GM19240 (cell line): ENCODE measurements around the gene FBXO24.

Experiments used
- DNase-seq: peaks from one replicate; pipeline ENCODE4 v3.0.0; 2011; ENCODE audit warnings: low spot score; ENCODE audit not compliant: insufficient read length

FBXO24 gene

GRCh38 chr7:100590077-100590737 lies 4.1 kb downstream of the FBXO24 start:
- DNase-seq = no peak

GRCh38 chr7:100591596-100591995 lies 5.5 kb downstream of the FBXO24 start:
- no peak for DNase-seq

- DNase-seq = no peak
These were observed 9.1 kb downstream of the FBXO24 start for GRCh38 chr7:100595188-100595587.

- DNase-seq = no peak
These were observed 12.3 kb downstream of the FBXO24 start for GRCh38 chr7:100598425-100598824.

GRCh38 chr7:100599911-100600729 lies 14.0 kb downstream of the FBXO24 start:
- DNase-seq = no peak

- no peak for DNase-seq
These were observed 14.6 kb downstream of the FBXO24 start for GRCh38 chr7:100600730-100601038.

GRCh38 chr7:100602889-100603725 lies 17.0 kb downstream of the FBXO24 start:
- DNase-seq = no peak

GRCh38 chr7:100603726-100604027 lies 17.5 kb downstream of the FBXO24 start:
- DNase-seq = no peak

GRCh38 chr7:100604028-100604975 lies 18.2 kb downstream of the FBXO24 start:
- DNase-seq = peak; percentile 72

GRCh38 chr7:100604976-100605911 lies 19.1 kb downstream of the FBXO24 start:
- no peak for DNase-seq

- no peak for DNase-seq
These were observed 20.2 kb downstream of the FBXO24 start for GRCh38 chr7:100606313-100606712.

GRCh38 chr7:100607111-100607510 lies 21.0 kb downstream of the FBXO24 start:
- DNase-seq = no peak

- DNase-seq = no peak
These were observed 23.8 kb downstream of the FBXO24 start for GRCh38 chr7:100609958-100610357.

GRCh38 chr7:100611983-100612729 lies 26.0 kb downstream of the FBXO24 start, which contains the start of gene MOSPD3:
Gene MOSPD3, plus strand, starts transcription at chr7:100612540. Its CDS starts 252 bp downstream, at chr7:100612792.
- peak; percentile 99 for DNase-seq

- no peak for DNase-seq
These were observed 26.7 kb downstream of the FBXO24 start for GRCh38 chr7:100612730-100613390.

GRCh38 chr7:100613412-100614175 lies 27.5 kb downstream of the FBXO24 start:
- no peak for DNase-seq

GRCh38 chr7:100614308-100614861 lies 28.3 kb downstream of the FBXO24 start:
- no peak for DNase-seq

- DNase-seq = no peak
These were observed 34.1 kb downstream of the FBXO24 start for GRCh38 chr7:100620239-100620638.
